Spinal cord (tissue), 10 donors: ENCODE data around the gene LAG3. TPM values are rescaled to one million over a fixed set of nuclear protein-coding genes. Genes with fewer than 3 reads are reported as not detected.

ENCODE experiments used
- DNase-seq, 6 donors: peaks; one replicate each; pipeline versions ENCODE4 v3.0.0 to v3.0.0-alpha.2; 2013 to 2015; ENCODE audit warnings: low spot score in 6 of 6, low read depth in 4 of 6
- H3K27ac ChIP-seq: one replicate; pipeline ENCODE4 v1.5.1; 2013; ENCODE audit warnings: low read depth, low read length, control low read depth
- H3K27me3 ChIP-seq: one replicate; pipeline ENCODE4 v1.6.1; 2013; ENCODE audit warnings: low read length; ENCODE audit not compliant: control insufficient read depth, insufficient read depth
- H3K36me3 ChIP-seq: one replicate; pipeline ENCODE4 v1.6.1; 2013; ENCODE audit warnings: low read length; ENCODE audit not compliant: control insufficient read depth, insufficient read depth
- H3K4me1 ChIP-seq: one replicate; pipeline ENCODE4 v1.6.1; 2013; ENCODE audit warnings: low read length; ENCODE audit not compliant: control insufficient read depth, insufficient read depth
- H3K4me3 ChIP-seq: one replicate; pipeline ENCODE4 v1.5.1; 2013; ENCODE audit warnings: low read depth, low read length, control low read depth
- H3K9me3 ChIP-seq: one replicate; pipeline ENCODE4 v1.6.1; 2013; ENCODE audit warnings: low read length; ENCODE audit not compliant: control insufficient read depth, insufficient read depth
- WGBS: methylation state at CpG from one replicate; pipeline ENCODE4 v1.1.5; 2013; ENCODE audit warnings: missing lambda C conversion rate; ENCODE audit not compliant: insufficient coverage; 5-methylcytosine and 5-hydroxymethylcytosine counted together
- polyA plus RNA-seq, 2 donors: library from polyadenylated mRNA; unstranded; fragments of 120-200 nt; gene quantifications; one replicate each; pipeline ENCODE4 v1.2.1, GENCODE V29; 2013; ENCODE audit not compliant: insufficient read length in 2 of 2
- total RNA-seq, 2 donors: library from RNA; depleted of rRNA in 1 of 2; stranded (reverse); fragments of 120-200 nt in 1 of 2; fragments of >200 nt in 1 of 2; gene quantifications; one replicate each; pipeline versions ENCODE4 v1.2.3 to v1.2.4, GENCODE V29; 2013 to 2014
- donor health status: healthy.

LAG3 gene
- total and polyA plus RNA-seq, 4 donors, result 0.33 to 1.6 (median 0.93) TPM; not detected in 1

GRCh38 chr12:6799147-6799546 lies 26.8 kb downstream of the LAG3 start:
- H3K9me3 ChIP-seq, result no peaks in the 10 kb centered on the region
- H3K27ac ChIP-seq, result no peak overlapping the region
- DNase-seq, result no peak
- no peaks in the 10 kb centered on the region for H3K36me3 ChIP-seq
- 100% methylated on average over 2 of the region's 5 CpGs for WGBS
- no peaks in the 10 kb centered on the region for H3K27me3 ChIP-seq
- no peaks in the 10 kb centered on the region for H3K4me1 ChIP-seq
- H3K4me3 ChIP-seq, result no peak overlapping the region

- no peak overlapping the region for H3K27ac ChIP-seq
- H3K36me3 ChIP-seq, result no peaks in the 10 kb centered on the region
- DNase-seq, result no peak
- H3K9me3 ChIP-seq, result no peaks in the 10 kb centered on the region
- WGBS, result no CpG with 5 or more reads among the region's 1 CpG
- H3K4me3 ChIP-seq, result no peak overlapping the region
- no peaks in the 10 kb centered on the region for H3K4me1 ChIP-seq
- no peaks in the 10 kb centered on the region for H3K27me3 ChIP-seq
Measured at GRCh38 chr12:6807170-6807569, 34.9 kb downstream of the LAG3 start.

- H3K4me3 ChIP-seq, result no peak overlapping the region
- 58% methylated on average over 7 of the region's 10 CpGs for WGBS
Measured at GRCh38 chr12:6809056-6809455, 36.7 kb downstream of the LAG3 start.

GRCh38 chr12:6810758-6811157 lies 38.4 kb downstream of the LAG3 start:
- H3K4me1 ChIP-seq, result no peaks in the 10 kb centered on the region

More at GRCh38 chr12:6809056-6809455, 36.7 kb downstream of the LAG3 start:
- Histone ChIP-seq H3K4me1 (no peaks in the 10 kb centered on the region), H3K27ac (no peak overlapping the region), H3K27me3 (no peaks in the 10 kb centered on the region), H3K36me3 (no peaks in the 10 kb centered on the region), H3K9me3 (no peaks in the 10 kb centered on the region)
- DNase-seq, result no peak

GRCh38 chr12:6813363-6813762 lies 41.0 kb downstream of the LAG3 start:
- peaks cover 6% of the 10 kb centered on the region for H3K4me1 ChIP-seq
- H3K27me3 ChIP-seq, result no peaks in the 10 kb centered on the region
- no CpG with 5 or more reads among the region's 4 CpGs for WGBS
- no peak overlapping the region for H3K27ac ChIP-seq
- H3K9me3 ChIP-seq, result no peaks in the 10 kb centered on the region
- no peak for DNase-seq
- no peaks in the 10 kb centered on the region for H3K36me3 ChIP-seq
- no peak overlapping the region for H3K4me3 ChIP-seq

More at GRCh38 chr12:6810758-6811157, 38.4 kb downstream of the LAG3 start:
- no peak for DNase-seq
- WGBS, result 60% methylated on average over 1 of the region's 1 CpG
- Histone ChIP-seq H3K36me3 (no peaks in the 10 kb centered on the region), H3K9me3 (no peaks in the 10 kb centered on the region), H3K27ac (no peak overlapping the region), H3K4me3 (no peak overlapping the region), H3K27me3 (no peaks in the 10 kb centered on the region)

GRCh38 chr12:6816598-6816997 lies 44.3 kb downstream of the LAG3 start:
- no peak overlapping the region for H3K27ac ChIP-seq
- no peaks in the 10 kb centered on the region for H3K36me3 ChIP-seq
- no peak for DNase-seq
- no peaks in the 10 kb centered on the region for H3K9me3 ChIP-seq
- no peaks in the 10 kb centered on the region for H3K27me3 ChIP-seq
- H3K4me3 ChIP-seq, result no peak overlapping the region
- WGBS, result 94% methylated on average over 2 of the region's 3 CpGs
- peaks cover 36% of the 10 kb centered on the region for H3K4me1 ChIP-seq

- no peak overlapping the region for H3K4me3 ChIP-seq
- no peak for DNase-seq
- no peaks in the 10 kb centered on the region for H3K27me3 ChIP-seq
- no peaks in the 10 kb centered on the region for H3K36me3 ChIP-seq
- H3K4me1 ChIP-seq, result peaks cover 40% of the 10 kb centered on the region
- H3K9me3 ChIP-seq, result no peaks in the 10 kb centered on the region
- 88% methylated on average over 8 of the region's 8 CpGs for WGBS
- H3K27ac ChIP-seq, result no peak overlapping the region
Measured at GRCh38 chr12:6817098-6817497, 44.8 kb downstream of the LAG3 start.

GRCh38 chr12:6817662-6818157 lies 45.4 kb downstream of the LAG3 start:
- no peak overlapping the region for H3K4me3 ChIP-seq
- peaks cover 47% of the 10 kb centered on the region for H3K4me1 ChIP-seq
- WGBS, result 81% methylated on average over 18 of the region's 20 CpGs
- DNase-seq, result no peak
- H3K9me3 ChIP-seq, result no peaks in the 10 kb centered on the region
- no peak overlapping the region for H3K27ac ChIP-seq
- no peaks in the 10 kb centered on the region for H3K27me3 ChIP-seq
- H3K36me3 ChIP-seq, result no peaks in the 10 kb centered on the region

- 47% methylated on average over 10 of the region's 10 CpGs for WGBS
- Histone ChIP-seq H3K4me3 (no peak overlapping the region), H3K36me3 (no peaks in the 10 kb centered on the region), H3K4me1 (peaks cover 52% of the 10 kb centered on the region), H3K27me3 (no peaks in the 10 kb centered on the region), H3K9me3 (no peaks in the 10 kb centered on the region), H3K27ac (no peak overlapping the region)
- no peak for DNase-seq
Measured at GRCh38 chr12:6818222-6818621, 45.9 kb downstream of the LAG3 start.

GRCh38 chr12:6818645-6819044 lies 46.3 kb downstream of the LAG3 start:
- peaks cover 3% of the 10 kb centered on the region for H3K36me3 ChIP-seq
- 83% methylated on average over 1 of the region's 5 CpGs for WGBS
- no peaks in the 10 kb centered on the region for H3K9me3 ChIP-seq
- H3K27me3 ChIP-seq, result no peaks in the 10 kb centered on the region
- no peak overlapping the region for H3K27ac ChIP-seq
- peaks cover 56% of the 10 kb centered on the region for H3K4me1 ChIP-seq
- DNase-seq, result no peak
- H3K4me3 ChIP-seq, result no peak overlapping the region
